Left forelimb (tissue), 1 donor: ENCODE results near the gene COG3.

Experiments used
- DNase-seq: peaks from one replicate; pipeline ENCODE4 v3.0.0-alpha.2; 2018; ENCODE audit warnings: low spot score

COG3 gene

GRCh38 chr13:45447050-45447661 lies 17.6 kb upstream of the COG3 start:
- no peak for DNase-seq

GRCh38 chr13:45448965-45449559 lies 15.7 kb upstream of the COG3 start:
- no peak for DNase-seq

GRCh38 chr13:45451282-45451681 lies 13.5 kb upstream of the COG3 start:
- DNase-seq = no peak

- no peak for DNase-seq
Measured at GRCh38 chr13:45454204-45454603, 10.5 kb upstream of the COG3 start.

DNA sequence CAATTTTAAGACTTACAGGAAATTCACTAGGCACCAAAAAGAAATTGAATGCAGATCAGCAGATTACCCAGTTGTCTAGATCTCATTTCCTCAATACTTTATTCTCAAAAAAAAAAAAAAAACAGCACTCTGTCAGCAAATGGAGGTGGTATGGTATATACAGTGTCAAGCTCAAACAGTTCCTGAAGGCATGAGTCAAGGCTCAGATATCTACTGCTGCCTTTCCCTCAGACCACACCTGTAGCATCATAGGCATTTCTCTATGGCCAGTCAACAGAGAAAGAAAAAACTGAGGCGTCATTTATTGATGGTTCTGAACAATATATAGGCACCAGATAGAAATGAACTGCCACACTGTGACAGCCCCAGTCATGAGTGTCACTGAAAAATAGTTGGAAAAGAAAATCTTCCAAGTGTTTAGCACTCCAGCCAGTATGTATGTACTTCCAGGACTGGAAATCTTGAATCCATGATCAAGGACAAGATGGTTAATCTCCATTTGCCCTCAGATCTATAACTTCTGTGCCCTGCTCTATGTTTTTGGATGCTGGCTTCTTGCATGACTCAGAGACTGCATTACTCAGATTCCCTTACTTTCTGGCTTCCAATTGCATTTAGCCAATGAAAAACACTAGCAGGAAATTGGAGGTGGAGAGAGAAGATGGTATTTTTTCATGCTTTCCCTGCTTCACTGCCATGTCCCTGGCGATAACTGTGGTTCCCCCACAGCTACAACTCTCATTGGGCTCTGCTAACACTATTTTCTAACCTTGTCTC lies 8.4 kb upstream of the COG3 start:
- no peak for DNase-seq

DNA sequence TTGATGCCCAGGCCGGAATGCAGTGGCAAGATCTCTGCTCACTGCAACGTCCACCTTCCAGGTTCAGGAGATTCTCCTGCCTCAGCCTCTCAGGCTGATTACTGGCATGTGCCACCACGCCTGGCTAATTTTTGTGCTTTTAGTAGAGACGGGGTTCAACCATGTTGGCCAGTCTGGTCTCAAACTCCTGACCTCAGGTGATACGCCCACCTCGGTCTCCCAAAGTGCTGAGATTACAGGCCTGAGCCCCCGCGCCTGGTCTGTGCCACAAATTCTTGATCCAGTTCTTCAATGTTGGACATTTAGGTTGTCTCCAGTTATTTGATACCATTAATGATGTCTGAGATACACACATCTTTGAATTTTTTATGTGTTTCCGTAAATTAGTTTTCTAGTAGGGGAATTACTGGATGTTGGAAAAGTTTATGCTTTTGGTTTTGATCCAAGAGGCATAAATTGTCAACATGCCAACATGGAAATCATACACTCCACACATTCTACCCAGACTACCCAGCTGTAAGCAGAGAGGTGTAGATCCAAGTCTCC lies 525 bp upstream of the COG3 start:
- DNase-seq = no peak

DNA sequence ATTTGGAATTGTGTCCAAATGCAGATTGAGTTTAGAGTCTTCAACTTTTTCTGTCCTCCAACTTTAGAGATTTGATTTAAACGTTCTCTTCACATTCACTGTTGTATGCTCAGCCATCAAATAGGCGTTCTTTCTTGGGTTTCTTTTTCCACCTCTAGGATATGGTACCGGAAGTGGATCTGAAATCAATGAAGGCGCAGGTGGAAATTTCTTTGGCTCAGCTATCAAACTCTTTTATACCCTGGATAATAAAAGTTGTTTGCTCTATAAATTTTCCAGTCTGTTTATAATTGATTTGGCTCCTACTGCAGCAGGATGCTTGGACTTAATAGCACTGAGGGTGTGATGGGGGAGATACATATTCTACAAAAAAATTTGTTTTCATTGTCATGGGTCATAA lies 1.6 kb downstream of the COG3 start:
- DNase-seq = no peak

GRCh38 chr13:45468635-45469034 lies 3.9 kb downstream of the COG3 start:
- DNase-seq = no peak

DNA sequence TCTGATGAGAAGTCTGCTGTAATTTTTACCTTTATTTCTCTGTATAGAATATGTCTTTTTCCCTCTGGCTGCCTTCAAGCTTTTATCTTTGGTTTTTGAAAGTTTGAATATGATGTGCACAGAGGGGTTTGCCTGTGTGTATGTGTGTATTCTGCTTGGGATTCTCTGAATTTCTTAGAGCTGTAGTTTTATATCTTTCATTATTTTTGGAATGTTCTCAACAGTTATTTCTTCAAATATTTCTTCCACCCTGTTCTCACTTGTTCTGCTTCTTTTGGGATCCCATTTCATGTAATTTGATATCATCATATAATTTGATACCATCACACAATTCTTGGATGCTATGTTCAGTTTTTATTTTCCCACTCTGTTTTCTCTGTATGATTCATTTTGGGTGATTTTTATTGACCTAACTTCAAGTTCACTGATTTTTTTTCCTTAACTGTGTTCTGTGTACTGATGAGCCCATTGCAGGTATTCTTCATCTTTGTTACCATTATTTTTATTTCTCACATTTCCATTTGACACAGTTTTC lies 7.5 kb downstream of the COG3 start:
- no peak for DNase-seq

- DNase-seq = no peak
Measured at GRCh38 chr13:45473627-45474026, 8.9 kb downstream of the COG3 start.

DNA sequence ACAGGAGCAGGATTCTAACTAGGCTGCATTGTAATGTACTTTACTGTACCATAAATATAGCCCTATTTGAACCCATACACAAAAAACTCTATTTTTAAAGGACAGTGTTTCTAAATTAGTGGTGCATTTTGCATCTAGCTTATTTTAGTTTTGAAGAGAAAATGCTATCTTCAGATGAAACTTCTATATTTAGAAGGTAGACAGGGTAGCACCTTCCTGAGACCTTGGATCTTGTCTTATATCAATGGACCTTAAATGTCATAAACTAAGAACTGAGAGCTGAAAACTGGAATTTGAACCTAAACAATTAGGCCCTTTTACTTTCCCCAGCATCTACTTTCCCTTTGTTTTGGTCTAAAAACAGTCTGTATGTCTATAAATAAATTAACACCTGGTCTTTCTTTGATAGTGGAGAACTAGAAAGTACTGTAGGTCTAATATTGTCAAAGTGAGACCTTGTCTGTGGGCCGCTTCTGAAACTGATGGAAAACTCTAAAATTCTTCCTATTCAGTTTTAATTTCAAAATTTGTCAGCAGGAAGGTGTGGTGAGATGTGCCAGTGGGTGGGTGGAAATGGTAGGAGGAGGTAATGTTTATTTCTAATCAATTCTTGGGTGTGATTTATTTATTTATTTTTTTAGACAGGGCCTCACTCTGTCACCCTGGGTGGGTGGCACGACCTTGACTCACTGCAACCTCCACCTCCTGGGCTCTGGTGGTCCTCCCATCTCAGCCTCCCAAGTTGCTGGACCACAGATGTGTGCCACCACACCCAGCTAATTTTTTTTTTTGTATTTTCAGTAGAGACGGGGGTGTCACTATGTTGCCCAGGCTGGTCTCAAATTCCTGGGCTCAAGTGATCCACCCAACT lies 10.1 kb downstream of the COG3 start:
- DNase-seq = no peak

DNA sequence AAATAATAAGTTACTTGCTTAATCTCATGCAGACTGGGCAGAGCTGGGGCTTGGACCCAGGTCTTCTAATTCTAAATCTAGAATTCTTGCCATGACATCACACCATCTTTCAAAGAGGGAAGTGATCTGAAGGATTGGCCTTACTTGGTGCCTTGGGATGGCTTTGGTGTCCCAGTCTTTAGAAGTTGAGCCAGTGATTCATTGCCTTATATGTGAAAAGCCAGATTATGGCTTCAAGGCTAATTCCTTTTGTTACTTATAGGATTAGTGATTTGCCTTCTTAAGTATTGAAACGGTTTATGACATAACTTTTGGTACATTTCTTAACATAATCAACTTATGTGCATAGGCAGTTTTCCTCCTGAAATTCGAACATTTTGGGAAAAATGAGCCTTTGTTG lies 14.9 kb downstream of the COG3 start:
- DNase-seq = no peak

GRCh38 chr13:45481688-45482087 lies 16.9 kb downstream of the COG3 start:
- DNase-seq = no peak

DNA sequence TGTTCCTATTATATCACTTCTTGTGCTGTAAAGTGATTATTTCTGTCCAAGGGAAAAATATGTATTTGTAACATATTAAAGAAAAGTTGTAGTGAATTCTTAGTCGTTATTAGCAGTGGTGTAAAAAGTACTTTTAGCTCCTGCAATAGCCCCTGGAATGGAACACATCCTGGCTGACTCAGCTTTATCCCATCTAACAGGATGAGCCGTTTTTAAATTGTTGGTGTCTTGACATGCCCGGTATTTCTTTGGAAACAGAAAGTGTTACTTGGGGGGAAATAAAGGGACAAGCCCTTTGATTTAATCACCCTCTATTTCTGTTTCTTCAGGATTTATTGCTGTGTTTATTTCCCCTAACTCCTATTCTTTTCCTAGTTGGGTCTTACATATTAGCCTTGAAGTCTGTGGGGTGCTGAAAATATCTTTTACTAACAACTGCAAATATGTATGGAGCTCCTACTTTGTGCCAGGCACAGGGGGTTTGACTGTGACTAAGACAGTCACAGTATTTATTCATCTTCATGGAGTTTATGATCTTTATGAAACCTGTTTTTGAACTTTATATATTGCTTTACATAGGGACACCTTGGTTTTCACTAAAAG lies 17.9 kb downstream of the COG3 start:
- DNase-seq = no peak

GRCh38 chr13:45487604-45488003 lies 22.9 kb downstream of the COG3 start:
- DNase-seq = no peak

DNA sequence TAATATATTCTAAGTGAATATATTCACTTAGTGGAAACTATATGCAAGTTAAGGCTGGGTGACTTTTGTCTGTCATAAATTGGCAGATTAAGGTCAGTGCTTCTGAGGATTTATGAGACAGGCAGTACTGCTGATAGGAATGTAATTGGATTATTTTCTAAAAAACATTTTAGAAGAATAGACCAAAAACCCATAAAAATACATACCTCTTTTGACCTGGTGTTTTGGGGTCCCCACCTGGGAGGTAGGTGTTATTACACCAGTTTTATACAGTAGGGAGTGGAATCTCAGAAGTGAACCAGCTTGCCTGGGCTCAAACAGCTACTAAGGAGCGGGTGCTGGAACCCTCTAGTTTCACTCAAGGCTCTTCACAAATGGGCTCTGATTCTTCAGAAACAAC lies 25.3 kb downstream of the COG3 start:
- DNase-seq = no peak

- no peak for DNase-seq
Measured at GRCh38 chr13:45492538-45492937, 27.8 kb downstream of the COG3 start.

DNA sequence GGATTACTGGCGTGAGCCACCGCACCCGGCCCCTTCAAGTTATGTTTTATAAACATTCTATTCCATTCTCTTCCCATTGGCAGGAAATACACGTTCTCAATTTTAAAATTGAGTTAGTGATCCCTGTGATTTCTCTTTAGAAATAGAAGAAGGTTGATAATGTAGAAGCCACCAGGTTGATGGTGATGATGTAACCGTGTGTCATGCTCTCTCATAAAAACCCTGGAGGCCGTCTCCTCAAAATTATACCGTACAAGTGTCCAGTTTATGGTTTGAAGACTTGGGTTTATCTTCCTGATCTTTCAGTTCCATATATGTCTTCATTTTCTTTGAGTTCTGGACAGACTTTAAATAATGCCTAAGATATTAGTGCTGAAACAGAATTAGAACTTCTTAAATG lies 32.2 kb downstream of the COG3 start:
- no peak for DNase-seq

GRCh38 chr13:45500492-45501174 lies 35.9 kb downstream of the COG3 start:
- no peak for DNase-seq

DNA sequence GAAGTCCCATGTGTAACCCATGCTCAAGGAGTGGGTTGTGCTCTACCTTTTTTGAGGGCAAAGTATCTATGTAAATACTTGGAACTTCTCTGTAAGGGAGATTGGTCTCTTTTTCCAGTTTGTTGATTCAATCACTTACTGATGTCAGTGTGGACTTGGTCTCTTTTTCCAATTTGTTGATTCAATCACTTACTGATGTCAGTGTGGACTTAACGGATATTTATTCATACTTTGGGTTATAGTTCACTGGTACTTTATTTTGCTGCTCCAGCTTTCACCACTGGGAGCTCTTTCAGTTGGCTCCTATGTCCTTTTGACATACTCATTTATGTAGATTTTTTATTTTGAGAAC lies 36.4 kb downstream of the COG3 start:
- no peak for DNase-seq

DNA sequence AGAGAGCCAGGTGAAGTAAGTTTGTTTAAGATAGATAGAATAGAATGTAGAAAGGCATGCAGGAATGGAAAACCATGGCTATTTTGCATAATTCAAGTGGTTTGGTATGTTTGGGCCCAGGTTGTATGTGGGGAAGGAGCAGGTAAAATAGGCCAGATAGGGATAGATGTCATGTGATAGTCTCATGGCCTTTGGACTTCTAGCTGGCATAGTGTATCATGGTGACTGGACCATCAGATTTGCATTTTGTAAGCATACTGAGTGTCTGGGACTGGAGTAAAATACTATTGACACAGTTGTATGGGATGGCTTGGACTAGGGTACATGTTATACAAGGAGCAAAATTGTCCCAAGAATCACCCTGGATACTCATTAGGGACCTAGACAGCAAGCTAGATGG lies 38.9 kb downstream of the COG3 start:
- DNase-seq = no peak
